ENCODE measurements around the gene PGM5.
"Not testable (repeated sequence)": the region's sequence is repeated elsewhere in the genome, so short reads cannot be mapped to it uniquely, and the experiment has no call there.

The PGM5 gene

GRCh38 chr9:68383894-68384293 lies 27.5 kb downstream of the PGM5 start:
- DNase-seq, result not testable (repeated sequence)

- not testable (repeated sequence) for DNase-seq
These were observed 33.1 kb downstream of the PGM5 start for GRCh38 chr9:68389558-68389957.

GRCh38 chr9:68390737-68391136 lies 34.3 kb downstream of the PGM5 start:
- not testable (repeated sequence) for DNase-seq

DNA sequence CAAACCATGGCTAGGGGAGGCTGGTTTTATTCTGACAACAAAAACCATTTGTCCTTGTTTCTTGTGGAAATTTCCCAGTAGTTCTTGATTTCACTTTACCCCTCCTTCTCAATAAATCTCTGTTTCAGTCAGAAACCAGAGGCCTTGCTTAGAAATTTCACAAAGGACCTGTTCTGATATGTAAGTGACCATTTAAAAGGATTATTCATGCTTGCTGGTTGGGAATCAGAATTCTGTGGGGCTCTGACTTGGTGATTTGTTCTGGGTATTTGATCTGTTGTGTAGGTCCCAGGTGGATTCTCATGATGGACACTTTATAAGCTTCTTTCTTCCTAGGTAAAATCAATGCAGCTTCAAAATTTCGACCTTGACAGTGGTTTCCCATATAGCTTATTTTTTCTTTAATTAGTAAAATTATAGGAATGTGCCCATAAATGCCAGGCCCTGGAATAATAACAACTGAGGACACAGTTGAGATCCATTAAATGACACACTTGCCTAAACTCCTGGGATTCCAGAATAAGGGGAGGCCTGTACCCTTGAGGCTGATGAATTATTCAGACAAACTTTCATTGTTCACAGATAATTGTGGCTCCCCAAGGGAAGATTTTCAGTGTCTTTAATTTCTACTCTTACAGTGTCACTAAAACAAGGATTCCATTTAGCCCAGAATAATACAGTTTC lies 40.1 kb downstream of the PGM5 start:
- DNase-seq, result not testable (repeated sequence)

DNA sequence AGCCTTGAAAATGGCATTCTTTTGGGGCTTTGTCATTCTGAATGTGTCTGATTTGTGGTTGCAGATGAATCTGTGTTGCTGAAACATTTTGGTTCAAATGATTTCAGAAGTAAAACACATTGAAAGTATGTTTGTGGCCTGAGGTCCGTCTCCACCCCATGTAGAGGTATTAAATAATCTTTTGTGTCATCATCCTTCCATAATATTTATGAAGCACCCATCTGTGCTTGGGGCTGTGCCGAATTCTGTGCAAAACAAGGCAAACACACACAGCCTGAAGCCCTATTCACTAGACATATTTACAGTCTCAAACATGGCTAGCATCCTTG lies 40.6 kb downstream of the PGM5 start:
- not testable (repeated sequence) for DNase-seq

- DNase-seq, result not testable (repeated sequence)
These were observed 41.4 kb downstream of the PGM5 start for GRCh38 chr9:68397796-68398195.

GRCh38 chr9:68398324-68398723 lies 41.9 kb downstream of the PGM5 start:
- DNase-seq, result not testable (repeated sequence)

GRCh38 chr9:68404421-68405185 lies 48.2 kb downstream of the PGM5 start:
- not testable (repeated sequence) for DNase-seq

GRCh38 chr9:68411865-68412264 lies 55.5 kb downstream of the PGM5 start:
- DNase-seq, result not testable (repeated sequence)

DNA sequence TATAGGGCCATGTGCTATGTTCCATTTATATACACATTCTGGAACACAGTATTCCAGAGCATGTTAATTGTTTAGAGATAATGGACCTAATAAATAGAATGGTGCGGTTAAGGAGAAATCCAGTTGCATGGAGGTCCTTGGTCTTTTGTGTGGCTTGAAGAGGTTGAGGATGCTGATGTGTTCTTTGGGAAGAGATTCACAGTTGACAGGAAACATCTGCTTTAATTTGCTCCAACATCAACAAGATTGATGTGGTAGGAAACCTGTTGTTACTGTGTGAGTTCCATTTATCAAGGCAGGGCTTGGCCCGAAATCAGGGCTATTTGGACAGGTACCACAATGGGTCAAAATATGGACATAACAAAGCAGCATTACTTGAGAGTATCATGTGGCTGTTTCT lies 56.3 kb downstream of the PGM5 start:
- not testable (repeated sequence) for DNase-seq

- not testable (repeated sequence) for DNase-seq
These were observed 58.7 kb downstream of the PGM5 start for GRCh38 chr9:68415065-68415464.

DNA sequence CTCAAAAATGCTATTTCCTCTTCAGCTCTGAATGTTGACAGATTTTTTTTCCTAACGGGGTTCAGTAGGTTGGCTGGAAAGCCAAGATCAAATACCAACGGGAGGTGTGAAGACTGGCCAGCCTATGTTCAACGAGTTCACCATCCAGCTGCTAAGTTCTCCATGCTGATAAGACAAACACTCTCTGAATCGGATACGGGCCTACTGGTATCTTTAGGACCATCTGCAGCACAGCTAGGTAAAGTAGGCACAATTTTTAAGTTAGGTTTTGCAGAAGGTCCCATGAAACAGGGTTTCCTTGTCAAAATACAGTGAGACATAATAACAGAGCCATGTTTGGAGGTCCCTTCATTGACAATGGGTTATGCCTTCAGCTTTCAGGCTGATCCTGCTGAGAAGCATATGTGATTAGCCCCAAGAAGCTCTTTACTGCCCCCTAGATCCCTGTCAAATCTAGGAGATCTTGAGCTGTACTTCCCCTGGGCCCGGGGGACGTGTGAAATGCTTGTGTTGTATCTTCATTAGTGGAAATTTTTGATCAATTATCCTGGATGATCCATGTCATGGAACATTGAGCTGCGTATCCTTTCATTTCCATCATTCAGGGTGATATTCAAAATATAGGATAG lies 60.6 kb downstream of the PGM5 start:
- no peak for DNase-seq

- DNase-seq, result no peak
These were observed 61.4 kb downstream of the PGM5 start for GRCh38 chr9:68417762-68418161.

- DNase-seq, result no peak
These were observed 61.9 kb downstream of the PGM5 start for GRCh38 chr9:68418259-68418845.

DNA sequence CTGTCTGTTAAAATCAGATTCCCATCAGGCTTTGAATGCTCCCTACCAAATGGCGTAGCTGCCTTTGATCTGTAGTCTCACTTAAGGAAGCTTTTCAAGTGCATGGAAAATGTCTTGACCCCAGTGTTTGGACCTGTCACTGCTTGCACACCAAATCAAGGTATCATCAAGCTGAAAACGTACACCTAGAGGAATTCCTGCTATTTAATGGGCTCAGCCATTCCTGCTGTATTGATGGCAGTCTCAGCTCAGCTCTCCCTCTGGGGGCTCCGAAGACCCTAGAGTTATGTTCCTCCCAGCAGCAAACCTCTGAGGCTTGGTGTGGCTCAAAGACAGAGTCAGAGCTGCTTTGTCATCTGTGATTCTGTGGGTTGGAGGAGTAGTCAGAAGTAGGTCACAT lies 63.5 kb downstream of the PGM5 start:
- DNase-seq, result no peak

GRCh38 chr9:68426755-68427154 lies 70.3 kb downstream of the PGM5 start:
- DNase-seq, result no peak

GRCh38 chr9:68427216-68427977 lies 71.0 kb downstream of the PGM5 start:
- DNase-seq, result no peak

GRCh38 chr9:68428481-68428880 lies 72.1 kb downstream of the PGM5 start:
- DNase-seq, result no peak

DNA sequence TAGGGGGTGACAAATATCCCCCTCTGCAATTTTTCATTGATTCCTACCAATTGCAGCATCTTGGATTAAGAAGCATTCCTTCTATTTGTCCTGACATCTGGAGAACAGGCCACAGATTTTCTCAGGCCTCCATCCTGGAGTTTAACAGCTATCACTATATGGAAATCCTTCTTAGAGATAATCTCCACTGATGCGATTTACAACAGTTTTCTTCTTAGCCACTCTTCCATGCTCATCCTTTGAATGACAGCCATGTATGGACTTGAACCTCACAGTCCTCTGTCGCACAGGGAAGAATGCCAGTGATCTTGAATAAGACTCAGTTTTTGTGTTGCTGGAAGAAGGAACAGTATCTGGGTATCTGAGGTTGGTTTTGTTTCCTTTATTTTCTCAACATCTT lies 73.2 kb downstream of the PGM5 start:
- DNase-seq, result no peak

DNA sequence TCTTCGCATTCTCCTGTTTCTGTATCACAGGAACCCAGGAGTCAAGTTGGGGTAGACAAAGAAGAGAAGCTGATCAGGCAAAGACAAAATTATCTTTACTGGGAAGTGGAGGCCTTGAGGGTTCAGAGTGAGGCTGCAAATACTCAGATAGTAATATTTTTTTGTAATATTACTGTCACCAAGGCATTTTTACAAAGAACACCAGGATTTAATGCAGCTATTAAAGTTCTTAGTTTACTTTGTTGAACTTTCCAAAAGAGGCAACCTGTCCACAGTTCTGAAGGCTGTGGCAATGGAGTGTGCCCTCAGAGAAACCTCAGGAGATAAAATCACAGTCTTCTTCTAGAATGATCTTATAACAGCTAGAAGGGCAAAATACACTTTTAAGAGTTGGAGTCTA lies 74.9 kb downstream of the PGM5 start:
- DNase-seq, result no peak

- DNase-seq, result no peak
These were observed 77.2 kb downstream of the PGM5 start for GRCh38 chr9:68433531-68434110.

GRCh38 chr9:68437785-68438184 lies 81.4 kb downstream of the PGM5 start:
- no peak for DNase-seq

DNA sequence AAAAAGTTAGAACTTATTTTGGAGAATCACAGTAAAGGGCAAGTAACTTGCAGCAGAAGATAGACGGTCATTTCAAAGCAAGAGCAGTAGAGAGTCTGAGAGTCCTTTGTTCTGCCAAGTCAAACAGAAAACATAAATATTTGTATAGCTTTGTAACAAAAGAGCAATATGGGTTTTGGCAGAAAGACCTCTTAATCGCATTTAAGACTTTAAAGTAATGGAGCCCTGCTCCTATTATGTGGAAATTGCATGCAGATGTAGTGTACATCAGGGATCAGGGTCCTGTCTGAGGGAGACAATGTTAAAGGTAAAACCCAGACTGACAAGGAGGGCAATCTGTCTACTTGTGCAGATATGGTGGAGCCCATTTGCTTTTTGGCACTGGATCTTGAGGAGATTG lies 87.2 kb downstream of the PGM5 start:
- DNase-seq, result no peak
